Cardiac muscle cell (in vitro differentiated cells and primary cell): ENCODE results near the gene CREB3L1. TPM values are rescaled to one million over a fixed set of nuclear protein-coding genes. Genes with fewer than 3 reads are reported as not detected.

Experiments used
- DNase-seq, 2 donors: peaks; one replicate each; pipeline versions ENCODE4 v3.0.0 to v3.0.0-alpha.2; 2010 to 2017; ENCODE audit warnings: low read depth in 1 of 2, low spot score in 1 of 2
- H3K27ac ChIP-seq: fragments of 200-600 bp; sonication (generic); 2 replicates; pipeline ENCODE4 v1.5.1; 2016
- H3K27me3 ChIP-seq: fragments of 200-600 bp; sonication (generic); 2 replicates; pipeline ENCODE4 v1.6.0; 2016; ENCODE audit warnings: control low read depth
- H3K36me3 ChIP-seq: fragments of 200-600 bp; sonication (generic); 2 replicates; pipeline ENCODE4 v1.5.1; 2016; ENCODE audit warnings: control low read depth
- H3K4me1 ChIP-seq: fragments of 200-600 bp; sonication (generic); 2 replicates; pipeline ENCODE4 v1.8.1; 2017; ENCODE audit warnings: low read depth, mild to moderate bottlenecking, mixed run types
- H3K4me3 ChIP-seq: fragments of 200-600 bp; sonication (generic); 2 replicates; pipeline ENCODE4 v1.5.1; 2016; ENCODE audit warnings: mild to moderate bottlenecking
- H3K9me3 ChIP-seq: fragments of 200-600 bp; sonication (generic); 2 replicates; pipeline ENCODE4 v1.5.1; 2017; ENCODE audit warnings: low read depth, mild to moderate bottlenecking, control low read depth
- polyA plus RNA-seq: library from polyadenylated mRNA; unstranded; fragments of >200 nt; fragmentation: Nextera tagmentation; extraction: Ambion mirVana; gene quantifications from 2 replicates; pipeline ENCODE4 v1.2.1, GENCODE V29; 2016
- total RNA-seq: library from RNA; depleted of rRNA; stranded (reverse); fragments of >200 nt; gene quantifications from 2 replicates; pipeline ENCODE4 v1.2.3, GENCODE V29; 2016
- TF ChIP-seq, protein P1 (sequence below): IDR thresholded peaks from 2 replicates; pipeline ENCODE4 v1.5.1; 2012; ENCODE audit warnings: low read depth, mild to moderate bottlenecking, low read length

Gene CREB3L1
- total and polyA plus RNA-seq, 2 experiments from 2014 or later = 3.8 to 14.1 TPM

DNA sequence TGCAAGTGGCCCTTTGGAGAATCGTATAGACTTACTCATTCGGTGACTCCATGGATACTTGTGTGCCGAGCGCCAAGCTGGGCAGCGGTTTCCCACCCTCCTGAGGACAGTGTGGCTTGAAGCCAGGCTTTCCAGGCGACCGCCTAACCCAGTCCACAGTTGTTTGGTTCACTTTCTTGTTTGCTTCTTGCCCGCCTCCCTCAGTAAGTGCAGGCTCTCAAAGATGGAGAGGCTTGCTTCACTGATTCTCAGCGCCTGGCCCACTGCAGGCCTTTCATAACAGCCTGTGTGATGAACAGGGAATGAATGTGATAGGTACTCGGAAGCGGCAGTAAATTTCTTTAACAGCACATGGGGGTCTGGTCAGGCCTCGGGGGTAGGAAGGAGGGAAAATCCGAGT lies 92.8 kb downstream of the CREB3L1 start:
- TF ChIP-seq, protein P1, sequence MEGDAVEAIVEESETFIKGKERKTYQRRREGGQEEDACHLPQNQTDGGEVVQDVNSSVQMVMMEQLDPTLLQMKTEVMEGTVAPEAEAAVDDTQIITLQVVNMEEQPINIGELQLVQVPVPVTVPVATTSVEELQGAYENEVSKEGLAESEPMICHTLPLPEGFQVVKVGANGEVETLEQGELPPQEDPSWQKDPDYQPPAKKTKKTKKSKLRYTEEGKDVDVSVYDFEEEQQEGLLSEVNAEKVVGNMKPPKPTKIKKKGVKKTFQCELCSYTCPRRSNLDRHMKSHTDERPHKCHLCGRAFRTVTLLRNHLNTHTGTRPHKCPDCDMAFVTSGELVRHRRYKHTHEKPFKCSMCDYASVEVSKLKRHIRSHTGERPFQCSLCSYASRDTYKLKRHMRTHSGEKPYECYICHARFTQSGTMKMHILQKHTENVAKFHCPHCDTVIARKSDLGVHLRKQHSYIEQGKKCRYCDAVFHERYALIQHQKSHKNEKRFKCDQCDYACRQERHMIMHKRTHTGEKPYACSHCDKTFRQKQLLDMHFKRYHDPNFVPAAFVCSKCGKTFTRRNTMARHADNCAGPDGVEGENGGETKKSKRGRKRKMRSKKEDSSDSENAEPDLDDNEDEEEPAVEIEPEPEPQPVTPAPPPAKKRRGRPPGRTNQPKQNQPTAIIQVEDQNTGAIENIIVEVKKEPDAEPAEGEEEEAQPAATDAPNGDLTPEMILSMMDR = no peak

More for the DNA sequence above, 92.8 kb downstream of the CREB3L1 start:
- Histone ChIP-seq H3K27me3 (no peaks in the 10 kb centered on the region), H3K9me3 (no peaks in the 10 kb centered on the region), H3K27ac (no peak overlapping the region), H3K36me3 (no peaks in the 10 kb centered on the region), H3K4me1 (peaks cover 9% of the 10 kb centered on the region), H3K4me3 (no peak overlapping the region)
- no peak for DNase-seq

Other genes starting within 250 kb of the CREB3L1 start
- 38.2 and 55.6 TPM in 2 replicates for gene PHF21A, start 156.2 kb upstream of the CREB3L1 start, total RNA-seq
- gene PHF21A, start 156.2 kb upstream of the CREB3L1 start, polyA plus RNA-seq = 42.1 and 51.4 TPM in 2 replicates
- 81.8 TPM in 2 replicates for gene DGKZ, start 69.8 kb downstream of the CREB3L1 start, total RNA-seq
- gene DGKZ, start 69.8 kb downstream of the CREB3L1 start, polyA plus RNA-seq = 48.3 and 48.5 TPM in 2 replicates
- 2,973 and 4,339 TPM in 2 replicates for gene MDK, start 104.0 kb downstream of the CREB3L1 start, total RNA-seq
- 3,396 and 3,769 TPM in 2 replicates for gene MDK, start 104.0 kb downstream of the CREB3L1 start, polyA plus RNA-seq
- gene CHRM4, start 114.1 kb downstream of the CREB3L1 start, total RNA-seq = 0.51 and 0.56 TPM in 2 replicates
- gene CHRM4, start 114.1 kb downstream of the CREB3L1 start, polyA plus RNA-seq = not detected in 2 replicates